Loucy (cell line): ENCODE data around the gene PVALEF.

Source experiments
- H2AFZ ChIP-seq: fragments of 200-600 bp; sonication (generic); 2 replicates; pipeline ENCODE4 v1.6.0; 2016; ENCODE audit warnings: antibody characterized with exemption, mild to moderate bottlenecking, low read length, moderate library complexity
- H3F3A ChIP-seq: fragments of 200-600 bp; 2 replicates; pipeline ENCODE4 v1.6.0; 2016; ENCODE audit warnings: antibody characterized with exemption, low read depth, mild to moderate bottlenecking
- H3K27me3 ChIP-seq: fragments of 200-600 bp; sonication (generic); 2 replicates; pipeline ENCODE4 v1.6.1; 2014; ENCODE audit warnings: low read length, mild to moderate bottlenecking; ENCODE audit not compliant: insufficient read depth, poor library complexity, severe bottlenecking
- H3K36me3 ChIP-seq: fragments of 200-600 bp; sonication (generic); 2 replicates; pipeline ENCODE4 v1.6.1; 2016; ENCODE audit warnings: low read length; ENCODE audit not compliant: insufficient read depth
- H3K4me1 ChIP-seq: fragments of 200-600 bp; sonication (generic); 2 replicates; pipeline ENCODE4 v1.5.1; 2014; ENCODE audit warnings: low read length, mild to moderate bottlenecking; ENCODE audit not compliant: insufficient read depth, poor library complexity, severe bottlenecking
- H3K4me2 ChIP-seq: fragments of 200-600 bp; sonication (generic); 2 replicates; pipeline ENCODE4 v1.6.0; 2014; ENCODE audit warnings: antibody characterized with exemption, low read length, low read depth, mild to moderate bottlenecking; ENCODE audit not compliant: poor library complexity, severe bottlenecking
- H3K4me3 ChIP-seq: fragments of 200-600 bp; sonication (generic); 2 replicates; pipeline ENCODE4 v1.5.1; 2014; ENCODE audit warnings: low read length, mild to moderate bottlenecking, mixed read lengths; ENCODE audit not compliant: poor library complexity, severe bottlenecking
- H3K79me2 ChIP-seq: fragments of 200-600 bp; sonication (generic); 2 replicates; pipeline ENCODE4 v1.6.1; 2014; ENCODE audit warnings: low read length; ENCODE audit not compliant: insufficient read depth
- H3K9ac ChIP-seq: fragments of 200-600 bp; sonication (generic); 2 replicates; pipeline ENCODE4 v1.6.0; 2014; ENCODE audit warnings: mild to moderate bottlenecking, low read depth, low read length, moderate library complexity; ENCODE audit not compliant: poor library complexity, severe bottlenecking
- H3K9me2 ChIP-seq: fragments of 200-600 bp; sonication (generic); replicated peaks from 2 replicates; pipeline ENCODE4 v1.6.1; 2016; ENCODE audit warnings: low read depth, low read length, mixed read lengths
- H3K9me3 ChIP-seq: fragments of 200-600 bp; sonication (generic); 2 replicates; pipeline ENCODE4 v1.6.1; 2014; ENCODE audit warnings: mild to moderate bottlenecking, antibody characterized with exemption, low read length, low read depth; ENCODE audit not compliant: insufficient read depth
- H4K20me1 ChIP-seq: fragments of 200-600 bp; sonication (generic); 2 replicates; pipeline ENCODE4 v1.6.0; 2014; ENCODE audit warnings: antibody characterized with exemption, low read length, mild to moderate bottlenecking; ENCODE audit not compliant: insufficient read depth, poor library complexity, severe bottlenecking
- CTCF ChIP-seq: fragments of 200-600 bp; sonication (generic); conservative IDR thresholded peaks from 2 replicates; pipeline ENCODE4 v1.5.1; 2014; ENCODE audit warnings: mild to moderate bottlenecking, antibody characterized with exemption, low read length
- EZH2phosphoT487 ChIP-seq: fragments of 200-600 bp; IDR thresholded peaks from 2 replicates; pipeline ENCODE4 v1.6.1; 2018; ENCODE audit warnings: antibody characterized with exemption, mild to moderate bottlenecking, moderate library complexity, borderline replicate concordance

Gene PVALEF

GRCh38 chr17:81183316-81183715 lies 18.0 kb downstream of the PVALEF start:
- Histone ChIP-seq H3K9me2 (no peaks in the 10 kb centered on the region), H3F3A (no peaks in the 10 kb centered on the region), H4K20me1 (no peaks in the 10 kb centered on the region), H3K27me3 (no peaks in the 10 kb centered on the region), H3K9ac (no peak overlapping the region), H3K36me3 (no peaks in the 10 kb centered on the region), H3K4me2 (no peak overlapping the region), H3K79me2 (no peaks in the 10 kb centered on the region), H2AFZ (no peak overlapping the region), H3K4me3 (no peak overlapping the region), H3K9me3 (no peaks in the 10 kb centered on the region), H3K4me1 (no peaks in the 10 kb centered on the region)
- TF ChIP-seq CTCF: no peak
- TF ChIP-seq EZH2phosphoT487: no peak

GRCh38 chr17:81183807-81184206 lies 18.5 kb downstream of the PVALEF start:
- H3K9ac ChIP-seq: no peak overlapping the region
- H3K79me2 ChIP-seq: no peaks in the 10 kb centered on the region
- no peaks in the 10 kb centered on the region for H3K9me2 ChIP-seq
- H3K36me3 ChIP-seq: no peaks in the 10 kb centered on the region
- no peaks in the 10 kb centered on the region for H3K4me1 ChIP-seq
- H2AFZ ChIP-seq: no peak overlapping the region
- no peaks in the 10 kb centered on the region for H3F3A ChIP-seq
- no peak overlapping the region for H3K4me3 ChIP-seq
- no peak overlapping the region for H3K4me2 ChIP-seq
- TF ChIP-seq CTCF (no peak), EZH2phosphoT487 (no peak)
- H4K20me1 ChIP-seq: no peaks in the 10 kb centered on the region
- H3K27me3 ChIP-seq: no peaks in the 10 kb centered on the region
- H3K9me3 ChIP-seq: no peaks in the 10 kb centered on the region

GRCh38 chr17:81184555-81184954 lies 19.2 kb downstream of the PVALEF start:
- no peak overlapping the region for H3K4me2 ChIP-seq
- TF ChIP-seq CTCF (no peak), EZH2phosphoT487 (no peak)
- no peak overlapping the region for H3K4me3 ChIP-seq
- H3K4me1 ChIP-seq: no peaks in the 10 kb centered on the region
- H3K9ac ChIP-seq: no peak overlapping the region
- no peaks in the 10 kb centered on the region for H3F3A ChIP-seq
- H3K9me2 ChIP-seq: no peaks in the 10 kb centered on the region
- no peaks in the 10 kb centered on the region for H4K20me1 ChIP-seq
- H2AFZ ChIP-seq: no peak overlapping the region
- H3K79me2 ChIP-seq: no peaks in the 10 kb centered on the region
- no peaks in the 10 kb centered on the region; the same call in 1 of the 2 replicates for H3K36me3 ChIP-seq
- no peaks in the 10 kb centered on the region for H3K27me3 ChIP-seq
- H3K9me3 ChIP-seq: no peaks in the 10 kb centered on the region
